ENCODE measurements around the gene SLC23A2.
"Not testable (repeated sequence)": the region's sequence is repeated elsewhere in the genome, so short reads cannot be mapped to it uniquely, and the experiment has no call there.

Gene SLC23A2

GRCh38 chr20:5005326-5005725, 4.0 kb upstream of the SLC23A2 start:
- DNase-seq, result no peak

GRCh38 chr20:5004825-5005224, 3.5 kb upstream of the SLC23A2 start:
- not testable (repeated sequence) for DNase-seq

- DNase-seq, result no peak
Measured at GRCh38 chr20:5003626-5004025, 2.3 kb upstream of the SLC23A2 start.

GRCh38 chr20:5002077-5002413, 735 bp upstream of the SLC23A2 start:
- no peak for DNase-seq

DNA sequence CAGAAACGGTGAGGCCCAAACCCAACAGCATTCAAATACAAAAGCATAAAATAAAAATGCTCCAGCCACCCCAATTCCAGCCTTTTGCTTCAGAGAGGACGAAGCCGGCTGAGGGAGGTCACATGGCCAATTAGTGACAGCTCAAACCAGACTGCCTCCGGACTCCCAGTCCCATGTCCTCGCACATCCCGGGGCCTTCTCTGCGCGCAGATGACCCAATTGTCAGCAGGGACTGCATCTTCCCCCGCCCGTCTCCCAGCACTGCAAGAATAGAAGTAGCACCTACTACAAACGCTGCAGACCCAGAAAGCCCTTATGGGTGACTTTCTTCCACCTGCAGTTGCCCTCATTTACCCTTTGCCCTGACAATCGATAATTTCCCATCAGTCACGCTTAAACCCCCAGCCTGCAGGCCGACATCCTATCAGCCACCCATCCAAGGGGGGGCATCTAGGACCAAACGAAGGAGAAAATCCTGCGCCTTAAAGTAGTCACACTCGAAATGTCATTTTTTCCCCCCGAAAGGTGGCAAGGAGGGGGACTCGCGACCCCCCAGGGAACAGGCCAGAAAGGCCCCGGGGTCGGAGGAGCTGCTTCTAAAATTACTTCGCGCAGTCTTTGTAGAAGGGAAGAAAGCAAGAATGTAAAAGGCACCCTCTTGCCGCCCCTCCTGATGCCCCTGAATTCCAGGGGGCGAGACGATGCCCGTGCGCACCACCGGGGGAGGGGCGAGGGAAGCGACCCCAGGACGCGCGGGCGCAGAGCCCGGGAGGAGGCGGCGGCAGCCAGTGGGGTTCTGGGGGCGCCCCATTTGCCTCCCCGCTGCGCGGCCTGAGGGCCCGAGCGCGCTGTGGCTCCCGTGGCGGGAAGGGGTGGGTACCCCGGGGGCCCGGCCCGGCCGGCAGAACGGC, 792 bp downstream of the SLC23A2 start:
- no peak for DNase-seq

DNA sequence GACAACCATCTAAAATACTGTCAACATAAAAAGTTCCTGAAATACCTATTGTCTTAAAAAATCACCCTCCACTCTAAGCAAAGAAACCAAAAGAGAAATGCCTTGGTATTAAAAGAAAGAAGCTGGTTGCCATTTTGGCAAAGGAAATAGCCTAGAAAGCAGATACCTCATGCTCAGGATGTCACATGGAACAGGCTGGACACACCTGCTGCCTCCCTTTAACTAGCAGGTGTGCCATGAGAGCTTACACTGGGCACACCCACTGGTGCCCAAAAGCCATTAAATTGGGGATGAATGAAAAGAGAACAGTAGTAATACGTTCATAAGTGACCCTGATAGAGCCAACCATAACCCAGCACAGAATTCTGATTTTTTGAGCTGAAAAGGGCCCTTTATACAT, 1.5 kb downstream of the SLC23A2 start:
- DNase-seq, result no peak

- DNase-seq, result no peak
Measured at GRCh38 chr20:4998160-4998651, 3.1 kb downstream of the SLC23A2 start.

GRCh38 chr20:4997222-4997621, 4.1 kb downstream of the SLC23A2 start:
- DNase-seq, result no peak

DNA sequence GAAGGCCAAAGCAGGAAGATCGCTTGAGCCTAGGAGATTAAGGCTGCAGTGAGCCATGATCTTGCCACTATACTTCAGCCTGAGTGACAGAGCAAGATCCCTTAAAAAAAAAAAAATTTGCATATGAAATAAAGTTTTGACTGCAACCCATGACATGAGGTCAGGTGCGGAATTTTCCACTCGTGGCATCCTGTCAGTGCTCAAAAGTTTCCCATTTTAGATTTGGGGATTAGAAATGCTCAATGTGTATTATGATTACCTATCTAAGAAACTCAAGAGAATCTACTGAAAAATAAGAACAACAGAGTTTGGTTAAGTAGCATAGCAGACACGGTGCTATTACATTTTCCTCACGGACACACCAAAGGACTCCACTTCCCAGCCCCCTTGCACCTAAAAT, 11.7 kb downstream of the SLC23A2 start:
- DNase-seq, result no peak

DNA sequence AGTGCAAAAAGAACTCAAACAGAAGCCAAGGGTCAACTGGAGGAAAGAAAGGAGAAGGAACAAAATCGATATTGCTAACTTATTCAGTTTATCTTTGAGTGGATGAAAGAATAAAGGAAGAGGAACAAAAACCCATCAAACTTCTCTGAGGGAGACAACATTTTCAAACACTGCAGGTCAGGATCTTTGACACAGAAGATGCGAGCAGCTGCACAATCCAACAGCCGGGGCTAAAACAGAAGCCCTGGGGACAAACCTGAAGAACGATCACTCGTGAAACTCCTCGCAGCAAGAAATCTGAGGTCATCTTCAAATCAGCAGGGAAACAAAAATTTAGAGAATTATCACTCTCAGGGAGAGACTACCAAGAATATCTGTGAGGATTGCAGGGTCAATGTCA, 14.2 kb downstream of the SLC23A2 start:
- no peak for DNase-seq

- no peak for DNase-seq
Measured at GRCh38 chr20:4985658-4986057, 15.7 kb downstream of the SLC23A2 start.

DNA sequence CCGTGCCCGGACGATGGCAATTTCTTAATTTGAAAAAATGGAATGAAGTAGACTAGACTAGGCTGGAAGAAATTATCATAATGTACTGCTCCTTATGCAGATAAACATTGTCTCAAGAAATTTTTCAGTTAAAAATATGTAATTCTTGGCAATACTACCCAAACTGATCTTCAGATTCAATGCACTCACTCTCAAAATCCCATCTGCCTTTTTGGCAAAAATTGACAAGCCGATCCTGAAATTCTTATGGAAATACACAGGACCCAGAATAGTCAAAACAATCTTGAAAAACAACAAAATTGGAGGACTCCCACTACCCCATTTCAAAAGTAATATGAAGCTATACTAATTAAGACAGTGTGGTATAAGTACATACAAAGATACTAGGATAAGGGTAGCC, 19.0 kb downstream of the SLC23A2 start:
- DNase-seq, result no peak

GRCh38 chr20:4979841-4980410, 21.4 kb downstream of the SLC23A2 start:
- DNase-seq, result no peak

GRCh38 chr20:4978050-4978918, 23.0 kb downstream of the SLC23A2 start:
- DNase-seq, result no peak

DNA sequence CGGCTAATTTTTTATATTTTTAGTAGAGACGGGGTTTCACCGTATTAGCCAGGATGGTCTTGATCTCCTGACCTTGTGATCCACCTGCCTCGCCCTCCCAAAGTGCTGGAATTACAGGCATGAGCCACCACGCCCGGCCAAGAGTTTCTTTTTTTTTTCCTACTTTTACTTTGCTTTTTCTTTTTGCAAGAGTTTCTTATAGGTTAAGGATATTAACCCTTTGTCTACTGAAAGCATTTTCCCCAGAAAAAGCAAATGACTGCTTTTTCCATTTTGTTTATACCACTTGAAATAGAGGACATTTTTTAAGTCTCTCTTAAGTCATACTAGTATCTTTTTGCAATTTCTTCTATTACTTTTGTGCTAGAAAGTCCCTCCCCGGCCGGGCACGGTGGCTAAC, 25.3 kb downstream of the SLC23A2 start:
- DNase-seq, result not testable (repeated sequence)

DNA sequence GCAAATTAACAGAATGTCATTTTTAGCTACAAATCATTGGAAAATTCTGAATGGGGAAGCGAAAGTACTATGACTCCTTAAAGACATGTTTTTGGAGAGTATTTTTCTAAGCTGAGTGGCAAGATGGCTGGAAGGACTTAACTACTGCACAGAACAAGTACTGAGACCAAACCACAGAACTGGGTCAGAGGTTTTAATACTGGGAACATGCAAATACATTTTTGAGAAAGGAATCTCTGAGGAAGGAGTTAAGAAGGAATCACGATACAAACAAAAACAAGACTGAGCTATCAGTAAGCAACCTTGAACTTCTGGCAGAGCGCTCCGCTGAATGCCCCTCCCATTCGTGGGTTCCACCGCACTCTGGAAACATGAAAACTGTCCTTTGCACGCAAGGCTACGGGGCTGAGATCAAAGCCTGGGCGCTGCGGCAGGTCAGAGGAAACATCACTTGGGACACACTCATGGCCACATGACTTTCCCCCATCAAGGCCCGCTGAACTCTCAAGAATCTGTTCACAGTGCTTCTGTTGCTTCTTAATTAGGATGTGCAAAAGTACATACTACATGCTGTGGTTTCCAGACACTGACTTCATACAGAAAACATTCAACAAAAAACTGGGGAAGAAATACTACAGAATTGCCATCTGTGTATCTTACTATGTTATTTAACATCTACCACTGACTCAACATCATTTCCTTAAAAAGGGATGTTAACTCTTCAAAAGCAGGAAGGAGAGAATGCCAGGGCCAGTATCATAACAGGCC, 27.8 kb downstream of the SLC23A2 start:
- peak; percentile 90 for DNase-seq

DNA sequence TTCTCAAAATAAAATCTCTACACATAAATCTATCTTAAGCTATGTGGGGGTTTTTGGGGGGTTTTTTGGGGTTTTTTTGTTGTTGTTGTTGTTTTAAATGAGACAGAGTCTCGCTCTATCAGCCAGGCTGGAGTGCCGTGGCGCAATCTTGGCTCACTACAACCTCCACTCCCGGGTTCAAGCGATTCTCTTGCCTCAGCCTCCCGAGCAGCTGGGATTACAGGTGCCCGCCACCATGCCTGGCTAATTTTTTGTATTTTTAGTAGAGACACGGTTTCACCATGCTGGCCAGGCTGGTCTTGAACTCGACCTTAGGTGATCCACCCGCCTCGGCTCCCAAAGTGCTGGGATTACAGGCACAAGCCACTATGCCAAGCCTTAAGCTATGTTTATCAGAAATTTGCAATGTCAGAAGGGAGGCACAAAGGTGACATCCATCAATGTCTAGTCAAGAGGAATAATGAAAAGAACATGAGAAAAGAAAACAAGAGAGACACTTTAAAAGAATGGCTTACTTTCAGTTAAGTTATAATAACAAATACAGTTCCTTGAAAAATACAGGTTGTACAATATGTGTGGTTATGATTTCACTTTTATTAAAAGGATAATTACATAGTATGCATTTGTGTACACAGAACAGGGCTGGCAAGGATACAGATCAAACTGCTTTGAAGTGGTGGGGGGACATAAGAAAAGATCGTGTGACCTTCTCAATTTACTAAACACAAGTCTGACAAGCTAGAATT, 28.6 kb downstream of the SLC23A2 start:
- DNase-seq, result no peak

DNA sequence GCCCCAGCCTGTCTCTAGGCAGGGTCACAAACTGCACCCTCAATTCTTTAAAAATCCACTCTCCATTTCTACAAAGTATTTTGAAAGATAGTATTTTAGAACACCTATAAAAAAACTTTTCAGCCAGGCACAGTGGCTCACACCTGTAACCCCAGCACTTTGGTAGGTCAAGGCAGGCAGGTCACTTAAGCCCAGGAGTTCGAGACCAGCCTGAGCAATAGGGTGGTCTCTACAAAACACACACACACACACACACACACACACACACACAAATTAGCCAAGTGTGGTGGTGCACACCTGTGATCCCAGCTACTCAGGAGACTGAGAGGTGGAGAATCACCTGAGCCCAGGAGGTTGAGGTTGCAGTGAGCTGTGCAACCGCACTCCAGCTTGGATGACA, 30.2 kb downstream of the SLC23A2 start:
- DNase-seq, result no peak

GRCh38 chr20:4967752-4968477, 33.4 kb downstream of the SLC23A2 start:
- no peak for DNase-seq

DNA sequence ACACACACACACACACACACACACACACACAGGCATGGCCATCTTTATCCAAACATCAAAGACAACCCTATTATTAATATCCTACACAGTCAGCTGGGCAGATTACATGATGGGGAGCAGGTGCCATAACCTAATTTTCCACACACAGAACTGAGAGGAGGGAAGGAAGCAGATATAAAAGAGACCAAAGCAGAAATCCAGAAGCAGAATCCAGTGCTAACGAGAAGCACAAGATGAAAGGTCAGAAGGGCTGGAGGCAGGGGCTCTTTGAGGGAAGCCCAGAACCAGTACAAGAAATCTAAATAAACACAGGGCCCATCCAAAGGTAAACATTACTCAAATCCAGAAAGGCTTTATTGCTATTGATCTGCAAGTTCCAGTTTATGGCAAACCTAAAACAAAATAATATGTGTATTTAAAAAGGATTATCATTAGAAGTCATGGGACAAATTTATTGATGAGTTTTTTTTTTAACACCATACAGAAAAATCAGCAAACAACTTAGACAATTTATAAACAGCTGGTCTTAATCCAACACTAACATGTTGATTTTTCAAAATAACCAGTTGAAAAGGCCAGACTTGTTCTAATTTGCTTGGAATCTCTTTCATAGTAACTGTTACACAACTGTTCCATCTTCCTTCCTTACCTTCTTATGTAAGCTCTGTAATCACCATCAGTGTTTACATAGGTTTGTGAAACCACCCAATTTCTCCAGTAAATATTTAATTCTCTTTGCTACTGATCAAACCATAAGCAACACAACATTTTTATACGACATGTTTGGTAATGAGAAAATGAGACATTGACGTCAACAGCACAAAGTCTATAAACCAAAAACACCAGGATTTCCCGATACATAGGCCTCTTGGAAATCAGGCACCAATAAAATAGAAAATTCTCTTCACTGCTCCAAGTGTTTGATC, 34.2 kb downstream of the SLC23A2 start:
- no peak for DNase-seq

Measured in HCEC 1CT (cell line).